HepG2 (cell line): ENCODE measurements around the gene CD19. TPM values are rescaled to one million over a fixed set of nuclear protein-coding genes. Genes with fewer than 3 reads are reported as not detected.
A peak's percentile ranks its signal among the peaks of the same experiment; 100 is the strongest.

Source experiments
- RBM22 ChIP-seq: fragments of 200-400 bp; formaldehyde crosslinking; optimal IDR thresholded peaks from 2 replicates; pipeline ENCODE3; 2017; ENCODE audit warnings: mild to moderate bottlenecking, low read length, moderate library complexity
- SOX13 ChIP-seq, 3 experiments: fragments of 450-650 bp in 1 of 3; sonication (generic) in 1 of 3; formaldehyde crosslinking in 1 of 3; IDR thresholded peaks in 2 of 3; conservative IDR thresholded peaks in 1 of 3; 2 replicates each; pipeline versions ENCODE4 v1.5.0 to v1.6.1; 2016 to 2020; ENCODE audit warnings: antibody characterized with exemption in 1 of 3, mild to moderate bottlenecking in 1 of 3, missing compliant biosample characterization in 1 of 3, missing genetic modification reagents in 1 of 3, moderate library complexity in 1 of 3
- STAG1 ChIP-seq: sonication (generic); formaldehyde crosslinking; IDR thresholded peaks from 2 replicates; pipeline ENCODE4 v1.4.0; 2020; ENCODE audit warnings: missing genetic modification reagents
- TAF15 ChIP-seq: fragments of 200-400 bp; formaldehyde crosslinking; IDR thresholded peaks from one replicate; pipeline ENCODE4 v1.6.1; 2018; ENCODE audit warnings: mild to moderate bottlenecking, low read depth, low read length; ENCODE audit not compliant: poor library complexity, severe bottlenecking
- TGIF2 ChIP-seq: IDR thresholded peaks from 2 replicates; pipeline ENCODE4 v1.6.1; 2016; ENCODE audit warnings: control low read depth, missing compliant biosample characterization
- TOPORS ChIP-seq: sonication (generic); formaldehyde crosslinking; IDR thresholded peaks from 2 replicates; pipeline ENCODE4 v1.8.0; 2023; ENCODE audit warnings: mild to moderate bottlenecking, missing genetic modification reagents
- ZEB1 ChIP-seq: IDR thresholded peaks from 2 replicates; pipeline ENCODE4 v1.6.1; 2012; ENCODE audit warnings: mild to moderate bottlenecking, low read depth, inconsistent platforms; ENCODE audit not compliant: insufficient replicate concordance
- ZNF274 ChIP-seq: sonication (generic); formaldehyde crosslinking; IDR thresholded peaks from 2 replicates; pipeline ENCODE4 v1.5.1; 2020; ENCODE audit warnings: mild to moderate bottlenecking, missing genetic modification reagents
- ZNF350 ChIP-seq: sonication (generic); formaldehyde crosslinking; IDR thresholded peaks from 2 replicates; pipeline ENCODE4 v1.4.0; 2020; ENCODE audit warnings: mild to moderate bottlenecking, low read depth, missing genetic modification reagents, borderline replicate concordance
- ZNF367 ChIP-seq: sonication (generic); formaldehyde crosslinking; IDR thresholded peaks from 2 replicates; pipeline ENCODE4 v1.4.0; 2020; ENCODE audit warnings: missing genetic modification reagents, borderline replicate concordance
- ZNF558 ChIP-seq: sonication (generic); formaldehyde crosslinking; IDR thresholded peaks from 2 replicates; pipeline ENCODE4 v1.9.0; 2022; ENCODE audit warnings: mild to moderate bottlenecking, missing genetic modification reagents, borderline replicate concordance
- ZNF792 ChIP-seq: IDR thresholded peaks from 2 replicates; pipeline ENCODE4 v1.6.1; 2016
- polyA plus RNA-seq, 8 experiments: library from polyadenylated mRNA; depleted of rRNA in 3 of 8; stranded (reverse) in 7 of 8; unstranded in 1 of 8; fragments of >200 nt; fragmentation: Illumina TruSeq in 4 of 8; extraction: Trizol in 4 of 8; gene quantifications; 2 replicates each; pipeline versions ENCODE4 v1.2.1 to v1.2.3, GENCODE V29; 2011 to 2016; ENCODE audit warnings: low read depth in 4 of 8, missing spikeins in 1 of 8, mixed read lengths in 1 of 8; ENCODE audit not compliant: insufficient read depth in 1 of 8
- total RNA-seq, 5 experiments: library from RNA; depleted of rRNA; stranded (reverse); fragments of >200 nt; fragmentation: Illumina TruSeq; extraction: Trizol; gene quantifications; 2 replicates each; pipeline ENCODE4 v1.2.3, GENCODE V29; 2016; ENCODE audit warnings: low read depth in 1 of 5
- TF ChIP-seq, protein P1 (sequence below): sonication (generic); formaldehyde crosslinking; IDR thresholded peaks from 2 replicates; pipeline ENCODE4 v1.8.0; 2023; ENCODE audit warnings: mild to moderate bottlenecking, missing genetic modification reagents
- TF ChIP-seq, protein P2 (sequence below): sonication (generic); formaldehyde crosslinking; IDR thresholded peaks from 2 replicates; pipeline ENCODE4 v1.9.0; 2021; ENCODE audit warnings: missing genetic modification reagents, borderline replicate concordance
- TF ChIP-seq, protein P3 (sequence below): sonication (generic); formaldehyde crosslinking; IDR thresholded peaks from 2 replicates; pipeline ENCODE4 v1.5.0; 2020; ENCODE audit warnings: mild to moderate bottlenecking, missing genetic modification reagents
- TF ChIP-seq, protein P4 (sequence below): sonication (generic); formaldehyde crosslinking; IDR thresholded peaks from 2 replicates; pipeline ENCODE4 v1.5.0; 2020; ENCODE audit warnings: missing genetic modification reagents
- TF ChIP-seq, protein P5 (sequence below), 2 experiments: sonication (generic) in 1 of 2; formaldehyde crosslinking in 1 of 2; IDR thresholded peaks; 2 replicates each; pipeline versions ENCODE4 v1.4.0 to v1.6.1; 2016 to 2020; ENCODE audit warnings: borderline replicate concordance in 1 of 2, low read depth in 1 of 2, mild to moderate bottlenecking in 1 of 2, missing genetic modification reagents in 1 of 2

The CD19 gene
- total and polyA plus RNA-seq, 2 of the 13 experiments (the other 11 are each of a cell fraction or from before 2014, with no cell fraction given), result 0.55 to 1.1 TPM

DNA sequence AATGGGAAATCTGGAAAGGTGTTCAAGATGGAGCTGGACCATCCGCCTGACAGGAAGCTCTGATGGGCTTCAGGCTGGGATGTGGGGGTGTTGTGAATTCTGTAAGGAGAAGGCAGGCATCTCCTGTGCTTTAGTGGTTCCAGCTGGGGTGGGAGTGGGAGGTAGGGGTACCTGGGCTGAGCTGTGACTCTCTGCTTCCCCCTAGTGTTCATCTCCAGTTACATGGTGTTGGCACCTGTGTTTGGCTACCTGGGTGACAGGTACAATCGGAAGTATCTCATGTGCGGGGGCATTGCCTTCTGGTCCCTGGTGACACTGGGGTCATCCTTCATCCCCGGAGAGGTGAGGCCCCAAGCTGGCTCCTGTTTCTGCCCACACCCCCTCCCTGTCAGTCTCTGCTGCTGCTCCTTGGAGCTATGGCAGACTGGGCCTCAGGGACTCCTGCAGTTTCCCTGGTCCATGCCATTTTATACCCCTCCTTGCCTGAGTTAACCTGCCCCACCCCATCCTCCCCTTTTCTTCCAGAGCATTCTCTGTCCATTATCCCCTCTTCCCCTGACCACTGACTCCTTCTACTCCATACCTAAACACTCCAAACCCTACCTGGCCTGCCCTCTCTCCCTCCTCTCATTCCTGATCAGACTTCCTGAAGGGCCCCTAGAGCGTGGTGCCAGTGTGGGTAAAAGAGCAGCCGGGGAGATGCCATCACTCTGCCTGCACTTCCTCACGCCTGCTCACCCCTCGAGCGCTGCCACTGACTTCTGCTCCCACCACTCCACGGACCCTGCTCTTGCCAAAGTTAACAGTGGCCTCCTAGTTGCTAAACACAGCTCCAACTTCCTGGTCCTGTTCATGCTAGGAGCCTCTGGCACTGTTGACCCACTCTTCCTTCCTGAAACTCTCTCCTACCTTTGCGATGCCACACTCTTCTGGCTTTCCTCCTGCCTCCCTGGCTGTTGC, 46.2 kb downstream of the CD19 start (continued):
- TF ChIP-seq, protein P1, sequence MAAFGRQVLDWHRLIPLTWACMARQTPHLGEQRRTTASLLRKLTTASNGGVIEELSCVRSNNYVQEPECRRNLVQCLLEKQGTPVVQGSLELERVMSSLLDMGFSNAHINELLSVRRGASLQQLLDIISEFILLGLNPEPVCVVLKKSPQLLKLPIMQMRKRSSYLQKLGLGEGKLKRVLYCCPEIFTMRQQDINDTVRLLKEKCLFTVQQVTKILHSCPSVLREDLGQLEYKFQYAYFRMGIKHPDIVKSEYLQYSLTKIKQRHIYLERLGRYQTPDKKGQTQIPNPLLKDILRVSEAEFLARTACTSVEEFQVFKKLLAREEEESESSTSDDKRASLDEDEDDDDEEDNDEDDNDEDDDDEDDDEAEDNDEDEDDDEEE, result no peak
- TF ChIP-seq, protein P2, sequence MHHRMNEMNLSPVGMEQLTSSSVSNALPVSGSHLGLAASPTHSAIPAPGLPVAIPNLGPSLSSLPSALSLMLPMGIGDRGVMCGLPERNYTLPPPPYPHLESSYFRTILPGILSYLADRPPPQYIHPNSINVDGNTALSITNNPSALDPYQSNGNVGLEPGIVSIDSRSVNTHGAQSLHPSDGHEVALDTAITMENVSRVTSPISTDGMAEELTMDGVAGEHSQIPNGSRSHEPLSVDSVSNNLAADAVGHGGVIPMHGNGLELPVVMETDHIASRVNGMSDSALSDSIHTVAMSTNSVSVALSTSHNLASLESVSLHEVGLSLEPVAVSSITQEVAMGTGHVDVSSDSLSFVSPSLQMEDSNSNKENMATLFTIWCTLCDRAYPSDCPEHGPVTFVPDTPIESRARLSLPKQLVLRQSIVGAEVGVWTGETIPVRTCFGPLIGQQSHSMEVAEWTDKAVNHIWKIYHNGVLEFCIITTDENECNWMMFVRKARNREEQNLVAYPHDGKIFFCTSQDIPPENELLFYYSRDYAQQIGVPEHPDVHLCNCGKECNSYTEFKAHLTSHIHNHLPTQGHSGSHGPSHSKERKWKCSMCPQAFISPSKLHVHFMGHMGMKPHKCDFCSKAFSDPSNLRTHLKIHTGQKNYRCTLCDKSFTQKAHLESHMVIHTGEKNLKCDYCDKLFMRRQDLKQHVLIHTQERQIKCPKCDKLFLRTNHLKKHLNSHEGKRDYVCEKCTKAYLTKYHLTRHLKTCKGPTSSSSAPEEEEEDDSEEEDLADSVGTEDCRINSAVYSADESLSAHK, result no peak
- TF ChIP-seq STAG1 (CRISPR knock-in tag), result peak; percentile 65
- TF ChIP-seq TAF15, result no peak
- TF ChIP-seq TOPORS (CRISPR knock-in tag), result no peak
- TF ChIP-seq, protein P3, sequence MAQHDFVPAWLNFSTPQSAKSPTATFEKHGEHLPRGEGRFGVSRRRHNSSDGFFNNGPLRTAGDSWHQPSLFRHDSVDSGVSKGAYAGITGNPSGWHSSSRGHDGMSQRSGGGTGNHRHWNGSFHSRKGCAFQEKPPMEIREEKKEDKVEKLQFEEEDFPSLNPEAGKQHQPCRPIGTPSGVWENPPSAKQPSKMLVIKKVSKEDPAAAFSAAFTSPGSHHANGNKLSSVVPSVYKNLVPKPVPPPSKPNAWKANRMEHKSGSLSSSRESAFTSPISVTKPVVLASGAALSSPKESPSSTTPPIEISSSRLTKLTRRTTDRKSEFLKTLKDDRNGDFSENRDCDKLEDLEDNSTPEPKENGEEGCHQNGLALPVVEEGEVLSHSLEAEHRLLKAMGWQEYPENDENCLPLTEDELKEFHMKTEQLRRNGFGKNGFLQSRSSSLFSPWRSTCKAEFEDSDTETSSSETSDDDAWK (CRISPR knock-in tag), result no peak
- TF ChIP-seq SOX13 (IDR thresholded peaks at IDR 0.05), result no peak
- no peak for TF ChIP-seq SOX13 (CRISPR knock-in tag; conservative IDR thresholded peaks at IDR 0.05 in 1 of 2, IDR thresholded peaks at IDR 0.05 in 1 of 2)
- no peak for TF ChIP-seq ZNF274
- TF ChIP-seq ZEB1, result peak; percentile 92
- peak; percentile 16; the same call in 1 of the 2 replicates for TF ChIP-seq TGIF2
- no peak for TF ChIP-seq ZNF367 (CRISPR knock-in tag)
- no peak for TF ChIP-seq ZNF792 (CRISPR knock-in tag)
- TF ChIP-seq ZNF558 (CRISPR knock-in tag), result no peak
- TF ChIP-seq, protein P4, sequence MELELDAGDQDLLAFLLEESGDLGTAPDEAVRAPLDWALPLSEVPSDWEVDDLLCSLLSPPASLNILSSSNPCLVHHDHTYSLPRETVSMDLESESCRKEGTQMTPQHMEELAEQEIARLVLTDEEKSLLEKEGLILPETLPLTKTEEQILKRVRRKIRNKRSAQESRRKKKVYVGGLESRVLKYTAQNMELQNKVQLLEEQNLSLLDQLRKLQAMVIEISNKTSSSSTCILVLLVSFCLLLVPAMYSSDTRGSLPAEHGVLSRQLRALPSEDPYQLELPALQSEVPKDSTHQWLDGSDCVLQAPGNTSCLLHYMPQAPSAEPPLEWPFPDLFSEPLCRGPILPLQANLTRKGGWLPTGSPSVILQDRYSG (CRISPR knock-in tag), result no peak
- TF ChIP-seq RBM22, result no peak
- TF ChIP-seq ZNF350 (CRISPR knock-in tag), result 0 out of 2 replicates have a peak, but pooled peaks have one; percentile 42
- TF ChIP-seq, protein P5, sequence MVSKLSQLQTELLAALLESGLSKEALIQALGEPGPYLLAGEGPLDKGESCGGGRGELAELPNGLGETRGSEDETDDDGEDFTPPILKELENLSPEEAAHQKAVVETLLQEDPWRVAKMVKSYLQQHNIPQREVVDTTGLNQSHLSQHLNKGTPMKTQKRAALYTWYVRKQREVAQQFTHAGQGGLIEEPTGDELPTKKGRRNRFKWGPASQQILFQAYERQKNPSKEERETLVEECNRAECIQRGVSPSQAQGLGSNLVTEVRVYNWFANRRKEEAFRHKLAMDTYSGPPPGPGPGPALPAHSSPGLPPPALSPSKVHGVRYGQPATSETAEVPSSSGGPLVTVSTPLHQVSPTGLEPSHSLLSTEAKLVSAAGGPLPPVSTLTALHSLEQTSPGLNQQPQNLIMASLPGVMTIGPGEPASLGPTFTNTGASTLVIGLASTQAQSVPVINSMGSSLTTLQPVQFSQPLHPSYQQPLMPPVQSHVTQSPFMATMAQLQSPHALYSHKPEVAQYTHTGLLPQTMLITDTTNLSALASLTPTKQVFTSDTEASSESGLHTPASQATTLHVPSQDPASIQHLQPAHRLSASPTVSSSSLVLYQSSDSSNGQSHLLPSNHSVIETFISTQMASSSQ (IDR thresholded peaks at IDR 0.05; ENCODE audit: low read depth), result no peak
- TF ChIP-seq, protein P5 (CRISPR knock-in tag; IDR thresholded peaks at IDR 0.05; ENCODE audit: borderline replicate concordance), result no peak
